ENCODE data around the gene P2RX3. TPM values are rescaled to one million over a fixed set of nuclear protein-coding genes. Genes with fewer than 3 reads are reported as not detected.

P2RX3 gene
- not detected in 2 replicates for total RNA-seq (ENCODE audit: low replicate concordance)

GRCh38 chr11:57338142-57338541 is at the start of gene P2RX3:
P2RX3 (plus strand) TSS chr11:57338352; CDS start chr11:57338551, 199 bp downstream.

GRCh38 chr11:57324886-57325734 is 13.0 kb upstream of the P2RX3 start, which contains the start of gene TNKS1BP1:
TNKS1BP1 (minus strand) TSS chr11:57324952; CDS start chr11:57321885, 3,067 bp downstream.

GRCh38 chr11:57335343-57336110 is 2.6 kb upstream of the P2RX3 start, which contains the start of gene SSRP1:
SSRP1 (minus strand) TSS chr11:57335892; CDS start chr11:57335121, 771 bp downstream.

GRCh38 chr11:57380975-57381374 is 42.8 kb downstream of the P2RX3 start, which contains the start of gene PRG3:
PRG3 (minus strand) TSS chr11:57381150; CDS start chr11:57380708, 442 bp downstream.

GRCh38 chr11:57390535-57390934 is 52.4 kb downstream of the P2RX3 start, which contains the start of gene PRG2:
PRG2 (minus strand) TSS chr11:57390650; CDS start chr11:57389944, 706 bp downstream.

Other genes with a start within 250 kb of the P2RX3 start
- not detected in 2 replicates for gene LRRC55, start 156.4 kb upstream of the P2RX3 start, total RNA-seq (ENCODE audit: low replicate concordance)
- gene APLNR, start 101.1 kb upstream of the P2RX3 start, total RNA-seq (ENCODE audit: low replicate concordance): 0.35 TPM in 1 of 2 replicates, not detected in the other
- gene TNKS1BP1, start 13.4 kb upstream of the P2RX3 start, total RNA-seq (ENCODE audit: low replicate concordance): 56.7 and 89.3 TPM in 2 replicates
- gene SSRP1, start 2.5 kb upstream of the P2RX3 start, total RNA-seq (ENCODE audit: low replicate concordance): 48.1 and 71.0 TPM in 2 replicates
- gene PRG3, start 42.8 kb downstream of the P2RX3 start, total RNA-seq (ENCODE audit: low replicate concordance): not detected in 2 replicates
- gene PRG2, start 52.3 kb downstream of the P2RX3 start, total RNA-seq (ENCODE audit: low replicate concordance): 0.08 and 0.23 TPM in 2 replicates
- gene SLC43A3, start 88.8 kb downstream of the P2RX3 start, total RNA-seq (ENCODE audit: low replicate concordance): 2.9 and 53.8 TPM in 2 replicates
- 0.12 TPM in 1 of 2 replicates, not detected in the other for gene RTN4RL2, start 122.2 kb downstream of the P2RX3 start, total RNA-seq (ENCODE audit: low replicate concordance)
- gene SLC43A1, start 177.3 kb downstream of the P2RX3 start, total RNA-seq (ENCODE audit: low replicate concordance): 8.5 and 39.0 TPM in 2 replicates
- 50.1 and 70.0 TPM in 2 replicates for gene TIMM10, start 192.4 kb downstream of the P2RX3 start, total RNA-seq (ENCODE audit: low replicate concordance)
- not detected in 2 replicates for gene SMTNL1, start 199.2 kb downstream of the P2RX3 start, total RNA-seq (ENCODE audit: low replicate concordance)
- 37.1 and 111 TPM in 2 replicates for gene UBE2L6, start 229.3 kb downstream of the P2RX3 start, total RNA-seq (ENCODE audit: low replicate concordance)

Measured in smooth muscle cell of the coronary artery (primary cell).